K562 (cell line): Measurements from ENCODE around the gene AGAP1. TPM values are rescaled to one million over a fixed set of nuclear protein-coding genes. Genes with fewer than 3 reads are reported as not detected.
A peak's percentile ranks its signal among the peaks of the same experiment; 100 is the strongest.

Source experiments
- ADNP ChIP-seq: fragments of 200-800 bp; sonication (Bioruptor generic); IDR thresholded peaks from 2 replicates; pipeline ENCODE4 v1.6.1; 2016; ENCODE audit warnings: missing genetic modification characterization, missing compliant biosample characterization
- ATF6 ChIP-seq: sonication (generic); formaldehyde crosslinking; IDR thresholded peaks from 2 replicates; pipeline ENCODE4 v1.4.0; 2020; ENCODE audit warnings: mild to moderate bottlenecking, missing genetic modification reagents
- CBFA2T2 ChIP-seq: fragments of 450-650 bp; conservative IDR thresholded peaks from 2 replicates; pipeline ENCODE4 v1.6.1; 2017; ENCODE audit warnings: mild to moderate bottlenecking
- EP400 ChIP-seq: fragments of 450-650 bp; IDR thresholded peaks from 2 replicates; pipeline ENCODE4 v1.6.1; 2017; ENCODE audit warnings: antibody characterized with exemption, mild to moderate bottlenecking, moderate library complexity
- HNRNPLL ChIP-seq: fragments of 200-400 bp; formaldehyde crosslinking; IDR thresholded peaks from 2 replicates; pipeline ENCODE4 v1.6.1; 2017; ENCODE audit warnings: low read length, low read depth, mild to moderate bottlenecking; ENCODE audit not compliant: poor library complexity, severe bottlenecking
- MAFK ChIP-seq: IDR thresholded peaks from 2 replicates; pipeline ENCODE4 v1.6.1; 2011; ENCODE audit warnings: low read length, improper control_type of control experiment
- NFIC ChIP-seq: fragments of 450-650 bp; IDR thresholded peaks from 2 replicates; pipeline ENCODE4 v1.6.1; 2017; ENCODE audit warnings: mild to moderate bottlenecking, inconsistent platforms
- NFXL1 ChIP-seq: fragments of 450-650 bp; formaldehyde crosslinking; IDR thresholded peaks from 2 replicates; pipeline ENCODE4 v1.4.0; 2021; ENCODE audit warnings: mild to moderate bottlenecking
- PPARD ChIP-seq: fragments of 250-450 bp; sonication (Bioruptor Pico); IDR thresholded peaks from 2 replicates; pipeline ENCODE4 v1.8.0; 2022; ENCODE audit warnings: inconsistent platforms, mild to moderate bottlenecking, moderate library complexity
- PTTG1 ChIP-seq: fragments of 450-650 bp; IDR thresholded peaks from 2 replicates; pipeline ENCODE4 v1.6.1; 2016; ENCODE audit warnings: low read depth, mild to moderate bottlenecking, missing genetic modification characterization, missing compliant biosample characterization
- RAD51 ChIP-seq: fragments of 450-650 bp; IDR thresholded peaks from 2 replicates; pipeline ENCODE4 v1.7.1; 2016; ENCODE audit warnings: low read depth, mild to moderate bottlenecking, borderline replicate concordance
- SMAD3 ChIP-seq: fragments of 450-650 bp; formaldehyde crosslinking; conservative IDR thresholded peaks from 2 replicates; pipeline ENCODE4 v1.4.0; 2020; ENCODE audit warnings: mild to moderate bottlenecking
- SMARCC2 ChIP-seq: fragments of 450-650 bp; IDR thresholded peaks from 2 replicates; pipeline ENCODE4 v1.6.1; 2017; ENCODE audit warnings: antibody characterized with exemption, moderate library complexity, mild to moderate bottlenecking, low read depth
- SNIP1 ChIP-seq: fragments of 450-650 bp; IDR thresholded peaks from 2 replicates; pipeline ENCODE4 v1.7.1; 2017; ENCODE audit warnings: low read depth, mild to moderate bottlenecking
- SP1 ChIP-seq: sonication (generic); formaldehyde crosslinking; IDR thresholded peaks from 2 replicates; pipeline ENCODE4 v1.8.1; 2022; ENCODE audit warnings: mild to moderate bottlenecking, missing genetic modification reagents
- TAL1 ChIP-seq: fragments of 450-650 bp; IDR thresholded peaks from 2 replicates; pipeline ENCODE4 v1.6.1; 2016; ENCODE audit warnings: mild to moderate bottlenecking
- TBL1XR1 ChIP-seq, 2 experiments: IDR thresholded peaks; 2 replicates each; pipeline ENCODE4 v1.6.1; 2012; ENCODE audit warnings: improper control_type of control experiment in 2 of 2, low read length in 2 of 2, mild to moderate bottlenecking in 1 of 2
- TEAD1 ChIP-seq, 2 experiments: fragments of 450-650 bp in 1 of 2; sonication (generic) in 1 of 2; formaldehyde crosslinking; IDR thresholded peaks; 2 replicates each; pipeline versions ENCODE4 v1.4.0 to v1.8.0; 2020 to 2022; ENCODE audit warnings: mild to moderate bottlenecking in 2 of 2, missing genetic modification reagents in 1 of 2
- ZBTB9 ChIP-seq: fragments of 450-650 bp; formaldehyde crosslinking; IDR thresholded peaks from 2 replicates; pipeline ENCODE4 v1.4.0; 2020; ENCODE audit warnings: mild to moderate bottlenecking, moderate library complexity
- ZNF197 ChIP-seq: fragments of 200-800 bp; sonication (Bioruptor generic); IDR thresholded peaks from 2 replicates; pipeline ENCODE4 v1.6.1; 2016; ENCODE audit warnings: low read depth, missing genetic modification characterization, missing compliant biosample characterization
- ZNF212 ChIP-seq: fragments of 450-650 bp; formaldehyde crosslinking; IDR thresholded peaks from 2 replicates; pipeline ENCODE4 v1.4.0; 2020; ENCODE audit warnings: mild to moderate bottlenecking
- ZNF232 ChIP-seq: sonication (generic); formaldehyde crosslinking; IDR thresholded peaks from 2 replicates; pipeline ENCODE4 v1.8.0; 2022; ENCODE audit warnings: mild to moderate bottlenecking, missing genetic modification reagents
- ZNF766 ChIP-seq: fragments of 200-800 bp; sonication (Bioruptor generic); conservative IDR thresholded peaks from 2 replicates; pipeline ENCODE4 v1.6.1; 2016; ENCODE audit warnings: missing genetic modification characterization, missing compliant biosample characterization
- polyA plus RNA-seq, 8 experiments: library from polyadenylated mRNA; depleted of rRNA in 4 of 8; stranded (reverse) in 5 of 8; unstranded in 3 of 8; fragments of >200 nt; fragmentation: Nextera tagmentation in 2 of 8; fragmentation: Illumina TruSeq in 1 of 8; extraction: Ambion mirVana in 2 of 8; extraction: Trizol in 1 of 8; gene quantifications; 2 replicates each; pipeline versions ENCODE4 v1.2.1 to v1.2.3, GENCODE V29; 2011 to 2014; ENCODE audit warnings: inconsistent platforms in 1 of 8, missing spikeins in 1 of 8
- total RNA-seq, 7 experiments: library from RNA; depleted of rRNA in 6 of 7; stranded (reverse); fragments of >200 nt in 6 of 7; fragmentation: Illumina TruSeq in 2 of 7; extraction: Trizol in 2 of 7; gene quantifications; 2 replicates each; pipeline versions ENCODE4 v1.2.1 to v1.2.3, GENCODE V29; 2011 to 2021; ENCODE audit warnings: low replicate concordance in 1 of 7
- TF ChIP-seq, protein P1 (sequence below): IDR thresholded peaks from 3 replicates; pipeline ENCODE4 v1.6.1; 2011; ENCODE audit warnings: borderline replicate concordance, mild to moderate bottlenecking; ENCODE audit not compliant: insufficient read length, insufficient read depth
- TF ChIP-seq, protein P2 (sequence below), 2 experiments: fragments of 450-650 bp; conservative IDR thresholded peaks; 2 replicates each; pipeline ENCODE4 v1.6.1; 2017; ENCODE audit warnings: mild to moderate bottlenecking in 2 of 2, moderate library complexity in 2 of 2

The AGAP1 gene
- total and polyA plus RNA-seq, 9 of the 15 experiments (the other 6 are each of a cell fraction or from before 2014, with no cell fraction given) = 1.3 to 24.0 (median 10.6) TPM

DNA sequence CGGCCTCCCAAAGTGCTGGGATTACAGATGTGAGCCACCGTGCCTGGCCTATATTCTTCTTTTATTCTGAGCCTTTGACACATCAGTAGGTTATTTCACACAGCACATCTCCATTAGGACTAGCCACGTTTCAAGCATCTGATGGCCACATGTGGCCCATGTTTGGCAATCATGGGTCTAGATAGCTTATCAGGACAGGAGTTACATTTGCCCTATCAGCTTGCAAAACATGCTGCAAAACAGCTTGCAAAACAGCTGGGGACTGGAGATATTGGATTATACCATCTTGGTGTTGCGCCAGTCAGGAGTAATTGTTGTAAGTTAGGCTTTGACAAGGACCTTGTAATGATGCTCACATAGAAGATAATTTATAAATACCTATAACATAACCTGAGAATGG, 579.4 kb downstream of the AGAP1 start (continued):
- TF ChIP-seq ZNF212 (CRISPR knock-in tag) (no peak), RAD51 (peak; percentile 27; the same call in 1 of the 2 replicates), NFIC (peak; percentile 92), SMAD3 (peak; percentile 86), ZNF766 (CRISPR knock-in tag) (peak; percentile 90), HNRNPLL (no peak), SMARCC2 (peak; percentile 88), ZNF232 (no peak), ZBTB9 (CRISPR knock-in tag) (peak; percentile 100), ATF6 (no peak), NFXL1 (CRISPR knock-in tag) (no peak), SP1 (CRISPR knock-in tag) (0 out of 2 replicates have a peak, but pooled peaks have one; percentile 25), MAFK (no peak), TBL1XR1 (IDR thresholded peaks at IDR 0.05; ENCODE audit: low read length in 2 of 2) (peak in 1 of 2 experiments; percentile 88; a peak in 2 of 4 replicates), ZNF197 (peak; percentile 92), ADNP (tag) (0 out of 2 replicates have a peak, but pooled peaks have one; percentile 20), TAL1 (peak; percentile 99), CBFA2T2 (peak; percentile 96), PPARD (CRISPR knock-in tag) (no peak), EP400 (peak; percentile 76), SNIP1 (no peak), TEAD1 (CRISPR knock-in tag; IDR thresholded peaks at IDR 0.05) (peak in 1 of 2 experiments; percentile 74; a peak in 1 of 4 replicates), PTTG1 (tag) (no peak)
- TF ChIP-seq, protein P1, sequence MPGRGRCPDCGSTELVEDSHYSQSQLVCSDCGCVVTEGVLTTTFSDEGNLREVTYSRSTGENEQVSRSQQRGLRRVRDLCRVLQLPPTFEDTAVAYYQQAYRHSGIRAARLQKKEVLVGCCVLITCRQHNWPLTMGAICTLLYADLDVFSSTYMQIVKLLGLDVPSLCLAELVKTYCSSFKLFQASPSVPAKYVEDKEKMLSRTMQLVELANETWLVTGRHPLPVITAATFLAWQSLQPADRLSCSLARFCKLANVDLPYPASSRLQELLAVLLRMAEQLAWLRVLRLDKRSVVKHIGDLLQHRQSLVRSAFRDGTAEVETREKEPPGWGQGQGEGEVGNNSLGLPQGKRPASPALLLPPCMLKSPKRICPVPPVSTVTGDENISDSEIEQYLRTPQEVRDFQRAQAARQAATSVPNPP = no peak
- TF ChIP-seq, protein P2, sequence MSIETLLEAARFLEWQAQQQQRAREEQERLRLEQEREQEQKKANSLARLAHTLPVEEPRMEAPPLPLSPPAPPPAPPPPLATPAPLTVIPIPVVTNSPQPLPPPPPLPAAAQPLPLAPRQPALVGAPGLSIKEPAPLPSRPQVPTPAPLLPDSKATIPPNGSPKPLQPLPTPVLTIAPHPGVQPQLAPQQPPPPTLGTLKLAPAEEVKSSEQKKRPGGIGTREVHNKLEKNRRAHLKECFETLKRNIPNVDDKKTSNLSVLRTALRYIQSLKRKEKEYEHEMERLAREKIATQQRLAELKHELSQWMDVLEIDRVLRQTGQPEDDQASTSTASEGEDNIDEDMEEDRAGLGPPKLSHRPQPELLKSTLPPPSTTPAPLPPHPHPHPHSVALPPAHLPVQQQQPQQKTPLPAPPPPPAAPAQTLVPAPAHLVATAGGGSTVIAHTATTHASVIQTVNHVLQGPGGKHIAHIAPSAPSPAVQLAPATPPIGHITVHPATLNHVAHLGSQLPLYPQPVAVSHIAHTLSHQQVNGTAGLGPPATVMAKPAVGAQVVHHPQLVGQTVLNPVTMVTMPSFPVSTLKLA (conservative IDR thresholded peaks at IDR 0.05) = peak; percentile 70 to 84
